MCF 10A (cell line): ENCODE data around the gene TACSTD2. TPM values are rescaled to one million over a fixed set of nuclear protein-coding genes. Genes with fewer than 3 reads are reported as not detected.

ENCODE experiments used
- BruUV-seq: library from RNA; stranded (reverse); fragments of 400-500 nt; replicated peaks from 2 replicates; lab custom pipeline; 2021; lab: Mats Ljungman, UMichigan
- CTCF ChIA-PET: fragments of 300-600 bp; sonication (Branson Sonifier 250); formaldehyde crosslinking; extraction: SDS; loops from one replicate; lab custom pipeline; 2021; ENCODE audit warnings: antibody characterized with exemption, inconsistent platforms; lab: Yijun Ruan, JAX
- POLR2A ChIA-PET: fragments of 300-600, 350-650 bp; sonication (Branson Sonifier 250); formaldehyde crosslinking; extraction: SDS; loops from one replicate; lab custom pipeline; 2020; ENCODE audit warnings: antibody characterized with exemption, inconsistent platforms; lab: Yijun Ruan, JAX
- DNase-seq: peaks from one replicate; pipeline ENCODE4 v3.0.0-alpha.2; 2018; ENCODE audit not compliant: unreplicated experiment
- H3K27ac Mint-ChIP-seq: one replicate; pipeline ENCODE4 v1.8.0; 2022; ENCODE audit warnings: mild to moderate bottlenecking, low read depth, mixed read lengths; ENCODE audit not compliant: unreplicated experiment
- H3K27me3 Mint-ChIP-seq: one replicate; pipeline ENCODE4 v1.8.0; 2022; ENCODE audit warnings: mixed read lengths; ENCODE audit not compliant: insufficient read depth, unreplicated experiment
- H3K36me3 Mint-ChIP-seq: one replicate; pipeline ENCODE4 v1.8.0; 2022; ENCODE audit warnings: mild to moderate bottlenecking, moderate library complexity, mixed read lengths; ENCODE audit not compliant: insufficient read depth, unreplicated experiment
- H3K4me1 Mint-ChIP-seq: one replicate; pipeline ENCODE4 v1.8.0; 2022; ENCODE audit warnings: mixed read lengths; ENCODE audit not compliant: insufficient read depth, unreplicated experiment
- H3K4me3 Mint-ChIP-seq: one replicate; pipeline ENCODE4 v1.8.0; 2022; ENCODE audit warnings: mild to moderate bottlenecking, moderate library complexity, mixed read lengths; ENCODE audit not compliant: unreplicated experiment
- H3K9me3 Mint-ChIP-seq: one replicate; pipeline ENCODE4 v1.8.0; 2022; ENCODE audit warnings: mixed read lengths; ENCODE audit not compliant: unreplicated experiment
- CTCF ChIP-seq: fragments of 200-600 bp; IDR thresholded peaks from one replicate; pipeline ENCODE4 v1.8.0; 2022; ENCODE audit warnings: antibody characterized with exemption, mild to moderate bottlenecking; ENCODE audit not compliant: unreplicated experiment
- intact Hi-C: fragments of 100-400 bp; cut with micrococcal nuclease; formaldehyde crosslinking; loops from 2 replicates; pipeline ENCODE4 v1.14.1; 2022
- total RNA-seq: library from RNA; stranded (reverse); gene quantifications from 2 replicates; pipeline ENCODE4 v1.2.3, GENCODE V29; 2022

Gene TACSTD2
- total RNA-seq, 1 experiment from 2014 or later: 14.8 TPM

- BruUV-seq: no TSS peak
- POLR2A ChIA-PET: interaction anchor here (0.6 to 4.4 kb wide), 20 partner anchors 9 to 259 kb away, joined by 3 to 36 read pairs (median 6); partner anchors contain the start of genes OMA1 and TACSTD2
- peak; percentile 99 for DNase-seq
- intact Hi-C loops: loop anchor here (1.0 to 2.0 kb wide), 3 partner anchors 34 to 72 kb away; partner anchors contain the start of gene OMA1
- CTCF ChIA-PET: interaction anchor here (0.6 to 2.9 kb wide), 14 partner anchors 15 to 1387 kb away, joined by 3 to 14 read pairs (median 4); no protein-coding TSS in a partner anchor
- Mint-ChIP-seq H3K27me3 (no peaks in the 10 kb centered on the region), H3K27ac (peak overlapping the region; percentile 91), H3K4me3 (peak overlapping the region; percentile 24), H3K4me1 (peaks cover 36% of the 10 kb centered on the region), H3K36me3 (peaks cover 12% of the 10 kb centered on the region), H3K9me3 (no peaks in the 10 kb centered on the region)
- no peak for TF ChIP-seq CTCF
These were observed 41.3 kb upstream of the TACSTD2 start for GRCh38 chr1:58618303-58618702.

GRCh38 chr1:58611861-58612385 is 34.9 kb upstream of the TACSTD2 start:
- Mint-ChIP-seq H3K4me3 (no peak overlapping the region), H3K36me3 (no peaks in the 10 kb centered on the region), H3K27ac (no peak overlapping the region), H3K9me3 (peaks cover 7% of the 10 kb centered on the region), H3K4me1 (peaks cover 24% of the 10 kb centered on the region), H3K27me3 (no peaks in the 10 kb centered on the region)
- ChIA-PET POLR2A (interaction anchor here (1.4 kb wide), 1 partner anchor 32 kb away, joined by 5 read pairs; no protein-coding TSS in a partner anchor), CTCF (interaction anchor here (0.6 kb wide), 1 partner anchor 35 kb away, joined by 3 read pairs; the partner anchor contains the start of gene TACSTD2)
- no peak for TF ChIP-seq CTCF
- DNase-seq: no peak
- intact Hi-C loops: no loop called here
- BruUV-seq: no TSS peak

- peaks cover 7% of the 10 kb centered on the region for H3K9me3 Mint-ChIP-seq
- H3K4me3 Mint-ChIP-seq: no peak overlapping the region
- CTCF ChIA-PET: no interaction called here
- H3K36me3 Mint-ChIP-seq: no peaks in the 10 kb centered on the region
- H3K27me3 Mint-ChIP-seq: no peaks in the 10 kb centered on the region
- DNase-seq: no peak
- BruUV-seq: no TSS peak
- TF ChIP-seq CTCF: no peak
- H3K4me1 Mint-ChIP-seq: peaks cover 20% of the 10 kb centered on the region
- intact Hi-C loops: no loop called here
- peak overlapping the region; percentile 32 for H3K27ac Mint-ChIP-seq
- POLR2A ChIA-PET: no interaction called here
These were observed 31.9 kb upstream of the TACSTD2 start for GRCh38 chr1:58608945-58609344.

- peaks cover 7% of the 10 kb centered on the region for H3K9me3 Mint-ChIP-seq
- POLR2A ChIA-PET: no interaction called here
- intact Hi-C loops: no loop called here
- peak overlapping the region; percentile 13 for H3K27ac Mint-ChIP-seq
- H3K4me3 Mint-ChIP-seq: no peak overlapping the region
- H3K4me1 Mint-ChIP-seq: peaks cover 20% of the 10 kb centered on the region
- CTCF ChIA-PET: no interaction called here
- no peaks in the 10 kb centered on the region for H3K36me3 Mint-ChIP-seq
- TF ChIP-seq CTCF: no peak
- no peak for DNase-seq
- no TSS peak for BruUV-seq
- H3K27me3 Mint-ChIP-seq: no peaks in the 10 kb centered on the region
These were observed 31.2 kb upstream of the TACSTD2 start for GRCh38 chr1:58608297-58608696.
